HEK293 (cell line): ENCODE results near the gene ZNF548.

Source experiments
- CTCF ChIA-PET: fragments of 350-600 bp; formaldehyde crosslinking; extraction: SDS; loops from one replicate; lab custom pipeline; 2021; ENCODE audit warnings: antibody characterized with exemption; lab: Yijun Ruan, JAX
- POLR2A ChIA-PET: fragments of 300-600 bp; formaldehyde crosslinking; extraction: SDS; loops from one replicate; lab custom pipeline; 2020; ENCODE audit warnings: antibody characterized with exemption, inconsistent platforms; lab: Yijun Ruan, JAX
- H3K27ac ChIP-seq: fragments of 200-500 bp; sonication (Bioruptor generic); 2 replicates; pipeline ENCODE4 v1.5.1; 2014; ENCODE audit warnings: low read depth, low read length, control low read depth, inconsistent platforms; ENCODE audit errors: extremely low read depth
- H3K36me3 ChIP-seq, 2 experiments: fragments of 200-500 bp in 1 of 2; sonication (Bioruptor generic) in 1 of 2; 1 replicate in 1 of 2; 2 replicates in 1 of 2; pipeline ENCODE4 v1.5.1; 2014 to 2017; ENCODE audit warnings: inconsistent platforms in 2 of 2, low read length in 2 of 2; ENCODE audit not compliant: control insufficient read depth in 2 of 2, insufficient read depth in 1 of 2
- H3K4me1 ChIP-seq: fragments of 200-500 bp; sonication (Bioruptor generic); 2 replicates; pipeline ENCODE4 v1.5.1; 2014; ENCODE audit warnings: mild to moderate bottlenecking, low read length, inconsistent platforms; ENCODE audit not compliant: control insufficient read depth, insufficient read depth
- H3K4me3 ChIP-seq: 2 replicates; pipeline ENCODE4 v1.5.1; 2011; ENCODE audit warnings: low read depth, mild to moderate bottlenecking, control low read depth, low read length, moderate library complexity
- H3K9me3 ChIP-seq: fragments of 200-500 bp; sonication (Bioruptor generic); 2 replicates; pipeline ENCODE4 v1.5.1; 2014; ENCODE audit warnings: low read depth, low read length, inconsistent platforms; ENCODE audit not compliant: control insufficient read depth, insufficient read depth
- KLF1 ChIP-seq: fragments of 450-650 bp; formaldehyde crosslinking; IDR thresholded peaks from 2 replicates; pipeline ENCODE4 v1.5.1; 2016; ENCODE audit warnings: missing biosample characterization, missing genetic modification characterization
- KLF7 ChIP-seq: fragments of 450-650 bp; formaldehyde crosslinking; IDR thresholded peaks from 2 replicates; pipeline ENCODE4 v1.5.1; 2016; ENCODE audit warnings: missing biosample characterization, missing genetic modification characterization, borderline replicate concordance
- SP7 ChIP-seq: fragments of 450-650 bp; formaldehyde crosslinking; IDR thresholded peaks from 2 replicates; pipeline ENCODE4 v1.5.1; 2016; ENCODE audit warnings: missing biosample characterization, missing genetic modification characterization
- TRIM28 ChIP-seq: IDR thresholded peaks from 2 replicates; pipeline ENCODE4 v1.6.1; 2011; ENCODE audit warnings: low read length, control low read depth, borderline replicate concordance
- ZBTB7A ChIP-seq: fragments of 450-650 bp; formaldehyde crosslinking; IDR thresholded peaks from 2 replicates; pipeline ENCODE4 v1.5.1; 2016; ENCODE audit warnings: low read depth, missing biosample characterization, missing genetic modification characterization
- ZFP69B ChIP-seq: fragments of 450-650 bp; formaldehyde crosslinking; IDR thresholded peaks from 2 replicates; pipeline ENCODE4 v1.5.1; 2016; ENCODE audit warnings: missing biosample characterization, missing genetic modification characterization
- ZNF157 ChIP-seq: fragments of 450-650 bp; formaldehyde crosslinking; IDR thresholded peaks from 2 replicates; pipeline ENCODE4 v1.5.1; 2016; ENCODE audit warnings: missing biosample characterization, missing genetic modification characterization
- ZNF169 ChIP-seq: fragments of 450-650 bp; formaldehyde crosslinking; IDR thresholded peaks from 2 replicates; pipeline ENCODE4 v1.5.1; 2016; ENCODE audit warnings: missing biosample characterization, missing genetic modification characterization
- ZNF174 ChIP-seq: fragments of 450-650 bp; formaldehyde crosslinking; IDR thresholded peaks from 2 replicates; pipeline ENCODE4 v1.5.0; 2017; ENCODE audit warnings: missing biosample characterization, mild to moderate bottlenecking, missing genetic modification characterization
- ZNF221 ChIP-seq: fragments of 450-650 bp; formaldehyde crosslinking; IDR thresholded peaks from 2 replicates; pipeline ENCODE4 v1.5.1; 2017; ENCODE audit warnings: missing biosample characterization, missing genetic modification characterization, borderline replicate concordance
- ZNF274 ChIP-seq, 2 experiments: fragments of 200-500 bp in 1 of 2; fragments of 450-650 bp in 1 of 2; sonication (Bioruptor generic) in 1 of 2; formaldehyde crosslinking in 1 of 2; IDR thresholded peaks; 2 replicates each; pipeline versions ENCODE4 v1.5.1 to v1.6.1; 2014 to 2016; ENCODE audit warnings: borderline replicate concordance in 1 of 2, inconsistent platforms in 1 of 2, low read length in 1 of 2, missing biosample characterization in 1 of 2, missing genetic modification characterization in 1 of 2
- ZNF391 ChIP-seq: fragments of 450-650 bp; formaldehyde crosslinking; IDR thresholded peaks from 2 replicates; pipeline ENCODE4 v1.5.1; 2016; ENCODE audit warnings: low read depth, missing biosample characterization, missing genetic modification characterization, borderline replicate concordance
- ZNF521 ChIP-seq: fragments of 450-650 bp; formaldehyde crosslinking; IDR thresholded peaks from 2 replicates; pipeline ENCODE4 v1.5.1; 2017; ENCODE audit warnings: missing biosample characterization, mild to moderate bottlenecking, missing genetic modification characterization
- ZNF670 ChIP-seq: fragments of 450-650 bp; formaldehyde crosslinking; IDR thresholded peaks from 2 replicates; pipeline ENCODE4 v1.5.1; 2016; ENCODE audit warnings: missing biosample characterization, missing genetic modification characterization, low read depth
- ZNF791 ChIP-seq: fragments of 450-650 bp; formaldehyde crosslinking; IDR thresholded peaks from 2 replicates; pipeline ENCODE4 v1.5.1; 2016; ENCODE audit warnings: missing biosample characterization, missing genetic modification characterization
- ZSCAN23 ChIP-seq: fragments of 450-650 bp; formaldehyde crosslinking; IDR thresholded peaks from 2 replicates; pipeline ENCODE4 v1.5.1; 2016; ENCODE audit warnings: missing biosample characterization, missing genetic modification characterization
- TF ChIP-seq, protein P1 (sequence below): fragments of 450-650 bp; formaldehyde crosslinking; IDR thresholded peaks from 2 replicates; pipeline ENCODE4 v1.5.1; 2016; ENCODE audit warnings: missing biosample characterization, missing genetic modification characterization
- TF ChIP-seq, protein P2 (sequence below): fragments of 450-650 bp; formaldehyde crosslinking; IDR thresholded peaks from 2 replicates; pipeline ENCODE4 v1.5.1; 2016; ENCODE audit warnings: missing biosample characterization, missing genetic modification characterization
- TF ChIP-seq, protein P3 (sequence below): fragments of 450-650 bp; formaldehyde crosslinking; IDR thresholded peaks from 2 replicates; pipeline ENCODE4 v1.5.1; 2016; ENCODE audit warnings: missing biosample characterization, missing genetic modification characterization
- TF ChIP-seq, protein P4 (sequence below): fragments of 450-650 bp; formaldehyde crosslinking; IDR thresholded peaks from 2 replicates; pipeline ENCODE4 v1.5.1; 2017; ENCODE audit warnings: missing biosample characterization, missing genetic modification characterization
- TF ChIP-seq, protein P5 (sequence below): fragments of 450-650 bp; formaldehyde crosslinking; IDR thresholded peaks from 2 replicates; pipeline ENCODE4 v1.5.1; 2016; ENCODE audit warnings: missing biosample characterization, missing genetic modification characterization
- TF ChIP-seq, protein P6 (sequence below): sonication (generic); formaldehyde crosslinking; IDR thresholded peaks from 2 replicates; pipeline ENCODE4 v1.8.1; 2022; ENCODE audit warnings: mild to moderate bottlenecking, moderate library complexity, missing genetic modification reagents
- TF ChIP-seq, protein P7 (sequence below): fragments of 450-650 bp; formaldehyde crosslinking; IDR thresholded peaks from 2 replicates; pipeline ENCODE4 v1.5.1; 2016; ENCODE audit warnings: missing biosample characterization, missing genetic modification characterization

Gene ZNF548

DNA sequence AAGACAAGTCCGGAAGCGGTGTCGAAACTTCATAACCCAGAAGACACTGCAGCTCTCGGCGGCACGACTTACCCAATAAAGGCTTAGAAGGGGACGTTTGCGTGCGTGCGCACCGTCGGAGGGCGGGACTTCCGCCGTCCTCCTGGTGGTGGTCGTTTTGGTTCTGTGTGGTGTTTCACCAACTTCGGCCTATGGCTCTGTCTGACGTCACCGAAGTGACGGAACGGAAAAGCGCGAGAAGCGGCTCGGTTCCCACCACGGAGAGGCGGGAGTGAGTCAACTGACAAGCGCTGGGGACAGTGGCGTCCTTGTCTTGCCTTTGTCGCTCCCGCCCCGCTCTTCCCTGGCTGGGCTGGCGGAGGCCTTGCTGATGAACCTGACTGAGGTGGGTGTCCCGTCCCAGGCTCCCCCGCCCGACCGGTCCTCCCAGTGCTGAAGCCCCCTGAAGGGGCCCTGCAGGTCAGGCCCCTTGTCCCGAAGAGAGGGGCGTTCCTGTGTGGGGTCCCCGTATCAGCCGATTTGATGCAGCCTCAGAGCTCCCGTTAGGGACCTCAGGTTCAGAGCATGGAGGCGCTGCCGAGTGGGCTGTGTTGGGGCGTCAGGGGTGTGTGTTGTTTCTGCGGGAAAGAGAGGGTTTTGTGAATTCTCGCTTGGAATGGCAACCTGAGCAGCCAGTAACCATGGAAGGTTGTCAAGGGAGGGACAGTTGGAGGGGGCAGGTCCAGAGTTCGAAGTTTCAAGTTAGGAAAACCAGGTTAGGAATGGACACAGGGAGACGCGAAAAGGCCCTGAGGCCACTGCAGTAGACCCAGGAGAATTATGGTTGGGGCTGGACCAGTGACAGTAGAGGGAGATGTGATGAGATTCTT lies at the start of gene ZNF548 (continued):
- TF ChIP-seq, protein P1, sequence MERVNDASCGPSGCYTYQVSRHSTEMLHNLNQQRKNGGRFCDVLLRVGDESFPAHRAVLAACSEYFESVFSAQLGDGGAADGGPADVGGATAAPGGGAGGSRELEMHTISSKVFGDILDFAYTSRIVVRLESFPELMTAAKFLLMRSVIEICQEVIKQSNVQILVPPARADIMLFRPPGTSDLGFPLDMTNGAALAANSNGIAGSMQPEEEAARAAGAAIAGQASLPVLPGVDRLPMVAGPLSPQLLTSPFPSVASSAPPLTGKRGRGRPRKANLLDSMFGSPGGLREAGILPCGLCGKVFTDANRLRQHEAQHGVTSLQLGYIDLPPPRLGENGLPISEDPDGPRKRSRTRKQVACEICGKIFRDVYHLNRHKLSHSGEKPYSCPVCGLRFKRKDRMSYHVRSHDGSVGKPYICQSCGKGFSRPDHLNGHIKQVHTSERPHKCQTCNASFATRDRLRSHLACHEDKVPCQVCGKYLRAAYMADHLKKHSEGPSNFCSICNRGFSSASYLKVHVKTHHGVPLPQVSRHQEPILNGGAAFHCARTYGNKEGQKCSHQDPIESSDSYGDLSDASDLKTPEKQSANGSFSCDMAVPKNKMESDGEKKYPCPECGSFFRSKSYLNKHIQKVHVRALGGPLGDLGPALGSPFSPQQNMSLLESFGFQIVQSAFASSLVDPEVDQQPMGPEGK (tag by site-specific recombination): peak; percentile 38
- TF ChIP-seq KLF7 (tag by site-specific recombination): no peak
- TF ChIP-seq ZNF174: no peak
- TF ChIP-seq, protein P2, sequence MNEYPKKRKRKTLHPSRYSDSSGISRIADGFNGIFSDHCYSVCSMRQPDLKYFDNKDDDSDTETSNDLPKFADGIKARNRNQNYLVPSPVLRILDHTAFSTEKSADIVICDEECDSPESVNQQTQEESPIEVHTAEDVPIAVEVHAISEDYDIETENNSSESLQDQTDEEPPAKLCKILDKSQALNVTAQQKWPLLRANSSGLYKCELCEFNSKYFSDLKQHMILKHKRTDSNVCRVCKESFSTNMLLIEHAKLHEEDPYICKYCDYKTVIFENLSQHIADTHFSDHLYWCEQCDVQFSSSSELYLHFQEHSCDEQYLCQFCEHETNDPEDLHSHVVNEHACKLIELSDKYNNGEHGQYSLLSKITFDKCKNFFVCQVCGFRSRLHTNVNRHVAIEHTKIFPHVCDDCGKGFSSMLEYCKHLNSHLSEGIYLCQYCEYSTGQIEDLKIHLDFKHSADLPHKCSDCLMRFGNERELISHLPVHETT: no peak
- no peak for TF ChIP-seq ZNF791 (tag by site-specific recombination)
- TF ChIP-seq TRIM28: no peak
- TF ChIP-seq, protein P3, sequence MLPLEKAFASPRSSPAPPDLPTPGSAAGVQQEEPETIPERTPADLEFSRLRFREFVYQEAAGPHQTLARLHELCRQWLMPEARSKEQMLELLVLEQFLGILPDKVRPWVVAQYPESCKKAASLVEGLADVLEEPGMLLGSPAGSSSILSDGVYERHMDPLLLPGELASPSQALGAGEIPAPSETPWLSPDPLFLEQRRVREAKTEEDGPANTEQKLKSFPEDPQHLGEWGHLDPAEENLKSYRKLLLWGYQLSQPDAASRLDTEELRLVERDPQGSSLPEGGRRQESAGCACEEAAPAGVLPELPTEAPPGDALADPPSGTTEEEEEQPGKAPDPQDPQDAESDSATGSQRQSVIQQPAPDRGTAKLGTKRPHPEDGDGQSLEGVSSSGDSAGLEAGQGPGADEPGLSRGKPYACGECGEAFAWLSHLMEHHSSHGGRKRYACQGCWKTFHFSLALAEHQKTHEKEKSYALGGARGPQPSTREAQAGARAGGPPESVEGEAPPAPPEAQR (tag by site-specific recombination): no peak
- TF ChIP-seq, protein P4, sequence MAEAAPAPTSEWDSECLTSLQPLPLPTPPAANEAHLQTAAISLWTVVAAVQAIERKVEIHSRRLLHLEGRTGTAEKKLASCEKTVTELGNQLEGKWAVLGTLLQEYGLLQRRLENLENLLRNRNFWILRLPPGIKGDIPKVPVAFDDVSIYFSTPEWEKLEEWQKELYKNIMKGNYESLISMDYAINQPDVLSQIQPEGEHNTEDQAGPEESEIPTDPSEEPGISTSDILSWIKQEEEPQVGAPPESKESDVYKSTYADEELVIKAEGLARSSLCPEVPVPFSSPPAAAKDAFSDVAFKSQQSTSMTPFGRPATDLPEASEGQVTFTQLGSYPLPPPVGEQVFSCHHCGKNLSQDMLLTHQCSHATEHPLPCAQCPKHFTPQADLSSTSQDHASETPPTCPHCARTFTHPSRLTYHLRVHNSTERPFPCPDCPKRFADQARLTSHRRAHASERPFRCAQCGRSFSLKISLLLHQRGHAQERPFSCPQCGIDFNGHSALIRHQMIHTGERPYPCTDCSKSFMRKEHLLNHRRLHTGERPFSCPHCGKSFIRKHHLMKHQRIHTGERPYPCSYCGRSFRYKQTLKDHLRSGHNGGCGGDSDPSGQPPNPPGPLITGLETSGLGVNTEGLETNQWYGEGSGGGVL (tag by site-specific recombination): peak; percentile 14
- TF ChIP-seq, protein P5, sequence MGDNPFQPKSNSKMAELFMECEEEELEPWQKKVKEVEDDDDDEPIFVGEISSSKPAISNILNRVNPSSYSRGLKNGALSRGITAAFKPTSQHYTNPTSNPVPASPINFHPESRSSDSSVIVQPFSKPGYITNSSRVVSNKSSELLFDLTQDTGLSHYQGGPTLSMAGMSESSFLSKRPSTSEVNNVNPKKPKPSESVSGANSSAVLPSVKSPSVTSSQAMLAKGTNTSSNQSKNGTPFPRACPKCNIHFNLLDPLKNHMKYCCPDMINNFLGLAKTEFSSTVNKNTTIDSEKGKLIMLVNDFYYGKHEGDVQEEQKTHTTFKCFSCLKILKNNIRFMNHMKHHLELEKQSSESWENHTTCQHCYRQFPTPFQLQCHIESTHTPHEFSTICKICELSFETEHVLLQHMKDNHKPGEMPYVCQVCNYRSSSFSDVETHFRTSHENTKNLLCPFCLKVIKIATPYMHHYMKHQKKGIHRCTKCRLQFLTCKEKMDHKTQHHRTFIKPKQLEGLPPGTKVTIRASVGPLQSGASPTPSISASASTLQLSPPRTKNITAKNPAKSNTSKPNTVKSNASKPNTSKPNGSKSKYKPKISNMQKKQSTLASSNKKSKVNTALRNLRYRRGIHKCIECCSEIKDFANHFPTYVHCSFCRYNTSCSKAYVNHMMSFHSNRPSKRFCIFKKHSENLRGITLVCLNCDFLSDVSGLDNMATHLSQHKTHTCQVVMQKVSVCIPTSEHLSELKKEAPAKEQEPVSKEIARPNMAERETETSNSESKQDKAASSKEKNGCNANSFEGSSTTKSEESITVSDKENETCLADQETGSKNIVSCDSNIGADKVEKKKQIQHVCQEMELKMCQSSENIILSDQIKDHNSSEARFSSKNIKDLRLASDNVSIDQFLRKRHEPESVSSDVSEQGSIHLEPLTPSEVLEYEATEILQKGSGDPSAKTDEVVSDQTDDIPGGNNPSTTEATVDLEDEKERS: no peak
- TF ChIP-seq, protein P6, sequence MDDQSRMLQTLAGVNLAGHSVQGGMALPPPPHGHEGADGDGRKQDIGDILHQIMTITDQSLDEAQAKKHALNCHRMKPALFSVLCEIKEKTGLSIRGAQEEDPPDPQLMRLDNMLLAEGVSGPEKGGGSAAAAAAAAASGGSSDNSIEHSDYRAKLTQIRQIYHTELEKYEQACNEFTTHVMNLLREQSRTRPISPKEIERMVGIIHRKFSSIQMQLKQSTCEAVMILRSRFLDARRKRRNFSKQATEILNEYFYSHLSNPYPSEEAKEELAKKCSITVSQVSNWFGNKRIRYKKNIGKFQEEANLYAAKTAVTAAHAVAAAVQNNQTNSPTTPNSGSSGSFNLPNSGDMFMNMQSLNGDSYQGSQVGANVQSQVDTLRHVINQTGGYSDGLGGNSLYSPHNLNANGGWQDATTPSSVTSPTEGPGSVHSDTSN (CRISPR knock-in tag): peak; percentile 93

DNA sequence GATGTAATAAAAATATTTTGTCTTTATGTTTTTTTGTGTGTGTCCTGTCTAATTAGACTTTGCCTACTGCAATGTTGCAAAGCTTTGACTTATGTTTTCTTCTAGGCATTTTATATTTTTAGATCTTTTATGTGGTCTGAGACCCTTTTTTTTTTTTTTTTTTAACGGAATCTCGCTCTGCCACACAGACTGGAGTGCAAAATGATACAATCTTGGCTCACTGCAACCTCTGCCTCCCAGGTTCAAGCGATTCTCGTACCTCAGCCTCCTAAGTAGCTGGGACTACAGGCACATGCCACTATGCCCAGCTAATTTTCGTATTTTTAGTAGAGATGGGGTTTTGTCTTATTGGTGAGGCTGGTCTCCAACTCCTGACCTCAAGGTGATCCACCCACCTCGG lies 47.1 kb upstream of the ZNF548 start:
- ChIA-PET POLR2A (interaction anchor here (3.8 kb wide), 1 partner anchor 8 kb away, joined by 13 read pairs; the partner anchor contains the start of gene ZNF304), CTCF (interaction anchor here (0.6 kb wide), 1 partner anchor 285 kb away, joined by 3 read pairs; no protein-coding TSS in a partner anchor)
- H3K4me1 ChIP-seq: no peaks in the 10 kb centered on the region
- H3K36me3 ChIP-seq: no peaks in the 10 kb centered on the region
- no peak overlapping the region for H3K27ac ChIP-seq
- H3K4me3 ChIP-seq: no peak overlapping the region
- H3K9me3 ChIP-seq: no peaks in the 10 kb centered on the region
- no peak for TF ChIP-seq ZNF391 (tag by site-specific recombination)
- no peak for TF ChIP-seq ZNF521 (tag by site-specific recombination)
- no peak for TF ChIP-seq ZBTB7A
- no peak for TF ChIP-seq ZNF157 (tag by site-specific recombination)
- no peak for TF ChIP-seq ZSCAN23 (tag by site-specific recombination)
- TF ChIP-seq ZFP69B (tag by site-specific recombination): no peak
- TF ChIP-seq ZNF670 (tag by site-specific recombination): no peak
- TF ChIP-seq KLF1 (tag by site-specific recombination): no peak
- TF ChIP-seq, protein P7, sequence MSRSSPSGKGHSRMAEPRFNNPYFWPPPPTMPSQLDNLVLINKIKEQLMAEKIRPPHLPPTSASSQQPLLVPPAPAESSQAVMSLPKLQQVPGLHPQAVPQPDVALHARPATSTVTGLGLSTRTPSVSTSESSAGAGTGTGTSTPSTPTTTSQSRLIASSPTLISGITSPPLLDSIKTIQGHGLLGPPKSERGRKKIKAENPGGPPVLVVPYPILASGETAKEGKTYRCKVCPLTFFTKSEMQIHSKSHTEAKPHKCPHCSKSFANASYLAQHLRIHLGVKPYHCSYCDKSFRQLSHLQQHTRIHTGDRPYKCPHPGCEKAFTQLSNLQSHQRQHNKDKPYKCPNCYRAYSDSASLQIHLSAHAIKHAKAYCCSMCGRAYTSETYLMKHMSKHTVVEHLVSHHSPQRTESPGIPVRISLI (tag by site-specific recombination): no peak
- no peak for TF ChIP-seq ZNF169 (tag by site-specific recombination)
- no peak for TF ChIP-seq SP7 (tag by site-specific recombination)
- no peak for TF ChIP-seq ZNF274 (IDR thresholded peaks at IDR 0.05; ENCODE audit: low read length)
- no peak for TF ChIP-seq ZNF274 (tag by site-specific recombination; IDR thresholded peaks at IDR 0.05; ENCODE audit: borderline replicate concordance)
- no peak for TF ChIP-seq ZNF221 (tag by site-specific recombination)
